Suprapubic skin (tissue), 4 donors: ENCODE data around the gene AGAP1. TPM values are rescaled to one million over a fixed set of nuclear protein-coding genes. Genes with fewer than 3 reads are reported as not detected.
A peak's percentile ranks its signal among the peaks of the same experiment; 100 is the strongest.

ENCODE experiments used
- DNase-seq, 2 donors: peaks; one replicate each; pipeline ENCODE4 v3.0.0-alpha.2; 2019; ENCODE audit warnings: low spot score in 2 of 2
- H3K27ac ChIP-seq: fragments of 200-600 bp; sonication (generic); one replicate; pipeline ENCODE4 v1.5.1; 2019
- H3K27me3 ChIP-seq: fragments of 200-600 bp; sonication (generic); one replicate; pipeline ENCODE4 v1.5.1; 2019
- H3K36me3 ChIP-seq: fragments of 200-600 bp; sonication (generic); one replicate; pipeline ENCODE4 v1.5.1; 2019
- H3K4me1 ChIP-seq: fragments of 200-600 bp; sonication (generic); one replicate; pipeline ENCODE4 v1.5.1; 2019
- H3K4me3 ChIP-seq: fragments of 200-600 bp; sonication (generic); one replicate; pipeline ENCODE4 v1.5.1; 2019; ENCODE audit warnings: mild to moderate bottlenecking
- H3K9me3 ChIP-seq: fragments of 200-600 bp; sonication (generic); one replicate; pipeline ENCODE4 v1.5.1; 2019
- CTCF ChIP-seq, 2 donors: fragments of 200-600 bp in 1 of 2; fragments of 450-650 bp in 1 of 2; sonication (generic) in 1 of 2; IDR thresholded peaks; one replicate each; pipeline ENCODE4 v1.5.1; 2016 to 2019; ENCODE audit warnings: antibody characterized with exemption in 2 of 2, mild to moderate bottlenecking in 1 of 2, moderate library complexity in 1 of 2
- EP300 ChIP-seq: sonication (generic); formaldehyde crosslinking; IDR thresholded peaks from one replicate; pipeline ENCODE4 v1.6.1; 2017; ENCODE audit warnings: antibody characterized with exemption
- POLR2A ChIP-seq, 2 donors: fragments of 450-650 bp; IDR thresholded peaks; one replicate each; pipeline ENCODE4 v1.6.1; 2017; ENCODE audit warnings: antibody characterized with exemption in 2 of 2, mild to moderate bottlenecking in 2 of 2, moderate library complexity in 2 of 2
- POLR2AphosphoS5 ChIP-seq, 3 donors: sonication (generic); formaldehyde crosslinking; IDR thresholded peaks; one replicate each; pipeline ENCODE4 v1.6.1; 2017; ENCODE audit warnings: antibody characterized with exemption in 3 of 3
- WGBS: methylation state at CpG from one replicate; pipeline ENCODE4 v1.1.5; 2018; 5-methylcytosine and 5-hydroxymethylcytosine counted together
- total RNA-seq, 4 donors: library from RNA; depleted of rRNA; stranded (reverse); fragments of >200 nt; gene quantifications; one replicate each; pipeline ENCODE4 v1.1.0, GENCODE V29; 2016

The AGAP1 gene
- total RNA-seq, 4 donors from 2014 or later, result 14.1 to 30.7 (median 19.4) TPM

GRCh38 chr2:235541016-235541415 lies 47.2 kb downstream of the AGAP1 start:
- Histone ChIP-seq H3K36me3 (no peaks in the 10 kb centered on the region), H3K4me3 (no peak overlapping the region), H3K4me1 (peaks cover 28% of the 10 kb centered on the region), H3K27ac (no peak overlapping the region), H3K9me3 (no peaks in the 10 kb centered on the region), H3K27me3 (no peaks in the 10 kb centered on the region)
- 57% methylated on average over 5 of the region's 5 CpGs for WGBS
- TF ChIP-seq CTCF (IDR thresholded peaks at IDR 0.05), result no peak
- no peak for TF ChIP-seq EP300
- no peak for TF ChIP-seq POLR2A (IDR thresholded peaks at IDR 0.05)
- TF ChIP-seq POLR2AphosphoS5 (IDR thresholded peaks at IDR 0.05), result no peak
- DNase-seq, result no peak

- 91% methylated on average over 11 of the region's 11 CpGs for WGBS
- peak in 1 of 2 donors; percentile 36 for DNase-seq
- H3K4me1 ChIP-seq, result peaks cover 28% of the 10 kb centered on the region
Measured at GRCh38 chr2:235541838-235542549, 48.2 kb downstream of the AGAP1 start.

GRCh38 chr2:235542733-235543127 lies 48.9 kb downstream of the AGAP1 start:
- no peak for TF ChIP-seq CTCF (IDR thresholded peaks at IDR 0.05)
- TF ChIP-seq POLR2AphosphoS5 (IDR thresholded peaks at IDR 0.05), result no peak
- no peak for TF ChIP-seq POLR2A (IDR thresholded peaks at IDR 0.05)
- no peak for TF ChIP-seq EP300
- no peaks in the 10 kb centered on the region for H3K9me3 ChIP-seq
- H3K4me3 ChIP-seq, result no peak overlapping the region
- 48% methylated on average over 10 of the region's 10 CpGs for WGBS
- H3K27ac ChIP-seq, result no peak overlapping the region
- H3K27me3 ChIP-seq, result no peaks in the 10 kb centered on the region
- peak in 1 of 2 donors; percentile 48 for DNase-seq
- no peaks in the 10 kb centered on the region for H3K36me3 ChIP-seq
- H3K4me1 ChIP-seq, result peaks cover 24% of the 10 kb centered on the region

More at GRCh38 chr2:235541838-235542549, 48.2 kb downstream of the AGAP1 start:
- no peaks in the 10 kb centered on the region for H3K36me3 ChIP-seq
- no peaks in the 10 kb centered on the region for H3K27me3 ChIP-seq
- H3K4me3 ChIP-seq, result no peak overlapping the region
- TF ChIP-seq EP300 (no peak), CTCF (IDR thresholded peaks at IDR 0.05) (no peak)
- H3K27ac ChIP-seq, result no peak overlapping the region
- no peaks in the 10 kb centered on the region for H3K9me3 ChIP-seq

DNA sequence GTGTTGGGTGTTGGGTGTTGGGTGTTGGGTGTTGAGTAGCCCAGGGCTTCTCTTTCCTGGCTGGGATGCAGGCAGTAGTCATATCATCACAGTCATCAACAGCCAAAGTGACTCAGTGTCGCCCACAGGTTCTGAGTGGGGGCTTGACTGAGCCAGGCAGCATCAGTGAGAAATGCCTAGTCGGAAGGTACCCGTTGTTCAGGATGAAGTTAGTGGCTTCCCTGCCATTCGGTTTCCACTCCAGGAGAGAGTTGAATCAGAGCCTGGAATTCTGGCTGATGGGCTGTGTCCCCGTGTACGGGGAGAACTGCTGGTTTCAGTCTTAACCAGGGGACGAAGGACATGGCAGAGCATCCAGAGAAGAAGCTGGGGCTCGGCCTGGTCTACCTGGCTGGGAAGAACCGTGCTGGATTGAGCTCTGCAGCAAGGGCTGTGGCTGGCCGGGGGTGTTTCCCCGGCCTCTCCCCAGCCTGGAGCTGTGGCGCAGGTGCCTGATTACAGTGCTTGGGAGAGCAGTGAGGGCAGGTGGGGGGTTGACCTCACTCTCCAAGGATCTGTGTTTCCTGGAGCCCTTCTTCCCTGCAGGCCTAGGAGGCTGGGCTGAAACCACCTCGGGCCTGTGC lies 49.4 kb downstream of the AGAP1 start:
- 62% methylated on average over 12 of the region's 13 CpGs for WGBS
- peak in 1 of 2 donors; percentile 34 for DNase-seq
- H3K4me3 ChIP-seq, result no peak overlapping the region
- H3K36me3 ChIP-seq, result no peaks in the 10 kb centered on the region
- TF ChIP-seq POLR2A (IDR thresholded peaks at IDR 0.05) (no peak), EP300 (no peak), POLR2AphosphoS5 (IDR thresholded peaks at IDR 0.05) (no peak), CTCF (IDR thresholded peaks at IDR 0.05) (no peak)
- no peaks in the 10 kb centered on the region for H3K27me3 ChIP-seq
- H3K9me3 ChIP-seq, result no peaks in the 10 kb centered on the region
- H3K27ac ChIP-seq, result no peak overlapping the region
- H3K4me1 ChIP-seq, result peaks cover 19% of the 10 kb centered on the region

DNA sequence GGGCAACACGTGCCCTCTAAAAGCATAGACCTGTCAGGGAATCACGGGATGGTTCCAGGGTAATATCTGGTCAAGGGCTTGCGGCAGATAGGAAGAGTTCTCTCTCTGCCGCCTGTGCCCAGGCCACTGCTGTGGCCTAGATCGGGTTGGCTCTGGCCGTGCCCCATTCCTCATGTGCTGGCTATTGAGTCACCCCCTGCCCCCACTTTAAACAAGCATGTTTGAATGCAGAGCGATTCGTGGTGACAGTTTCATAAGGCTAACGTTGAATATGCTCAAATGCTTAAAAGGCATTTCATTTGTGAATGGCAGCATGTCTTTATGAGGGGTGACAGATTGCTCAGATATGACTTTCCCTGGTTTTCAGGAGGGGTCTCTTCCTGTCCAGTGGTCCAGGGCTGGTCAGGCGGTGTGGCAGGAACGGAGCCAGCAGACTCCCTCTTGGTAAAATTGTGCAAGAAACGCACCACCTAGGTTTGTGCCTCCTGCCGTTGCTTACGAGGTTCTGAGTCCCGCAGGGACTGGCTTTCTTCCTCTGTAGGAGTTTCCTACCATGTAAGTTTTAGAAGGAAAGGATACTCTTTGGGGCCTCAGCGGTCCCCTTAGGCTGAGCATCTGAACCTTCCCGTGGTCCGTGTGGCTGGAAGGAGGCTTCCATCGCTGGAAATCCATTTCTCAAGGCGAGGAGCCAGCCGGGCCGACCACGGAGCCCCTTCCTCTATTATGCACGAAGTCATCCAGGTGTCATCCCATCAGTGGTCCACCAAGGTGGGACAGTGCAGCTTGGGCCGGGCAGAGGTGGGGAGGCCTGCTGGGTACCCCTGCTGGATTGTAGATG lies 50.2 kb downstream of the AGAP1 start:
- whole genome bisulfite sequencing, result 88% methylated on average over 16 of the region's 25 CpGs
- TF ChIP-seq EP300 (no peak), POLR2A (IDR thresholded peaks at IDR 0.05) (no peak), POLR2AphosphoS5 (IDR thresholded peaks at IDR 0.05) (no peak), CTCF (IDR thresholded peaks at IDR 0.05) (no peak)
- DNase-seq, result peak in 1 of 2 donors; percentile 18
- H3K36me3 ChIP-seq, result no peaks in the 10 kb centered on the region
- no peak overlapping the region for H3K27ac ChIP-seq
- no peaks in the 10 kb centered on the region for H3K27me3 ChIP-seq
- peaks cover 15% of the 10 kb centered on the region for H3K4me1 ChIP-seq
- no peaks in the 10 kb centered on the region for H3K9me3 ChIP-seq
- H3K4me3 ChIP-seq, result no peak overlapping the region
